Memory B cell (primary cell): Measurements from ENCODE around the gene ZFYVE28.

Experiments
- ATAC-seq: fragments of 150-1000 bp; cut with Tn5 transposase; 2 replicates; pipeline ENCODE4 v1.10.0; 2021; ENCODE audit warnings: low read depth, mild to moderate bottlenecking, moderate library complexity
- DNase-seq, 2 donors: peaks; one replicate each; pipeline ENCODE4 v3.0.0; 2022; ENCODE audit warnings: low spot score in 2 of 2
- H3K27ac Mint-ChIP-seq: one replicate; pipeline ENCODE4 v1.8.0; 2022; ENCODE audit warnings: mild to moderate bottlenecking, moderate library complexity, mixed read lengths
- H3K27me3 Mint-ChIP-seq: one replicate; pipeline ENCODE4 v1.8.0; 2022; ENCODE audit warnings: mixed read lengths
- H3K36me3 Mint-ChIP-seq: one replicate; pipeline ENCODE4 v1.8.0; 2022; ENCODE audit warnings: mild to moderate bottlenecking, mixed read lengths
- H3K4me1 Mint-ChIP-seq: one replicate; pipeline ENCODE4 v1.8.0; 2022; ENCODE audit warnings: mixed read lengths
- H3K4me3 Mint-ChIP-seq: one replicate; pipeline ENCODE4 v1.8.0; 2022; ENCODE audit warnings: mild to moderate bottlenecking, moderate library complexity, mixed read lengths
- H3K9me3 Mint-ChIP-seq: one replicate; pipeline ENCODE4 v1.8.0; 2022; ENCODE audit warnings: mixed read lengths

The ZFYVE28 gene

DNA sequence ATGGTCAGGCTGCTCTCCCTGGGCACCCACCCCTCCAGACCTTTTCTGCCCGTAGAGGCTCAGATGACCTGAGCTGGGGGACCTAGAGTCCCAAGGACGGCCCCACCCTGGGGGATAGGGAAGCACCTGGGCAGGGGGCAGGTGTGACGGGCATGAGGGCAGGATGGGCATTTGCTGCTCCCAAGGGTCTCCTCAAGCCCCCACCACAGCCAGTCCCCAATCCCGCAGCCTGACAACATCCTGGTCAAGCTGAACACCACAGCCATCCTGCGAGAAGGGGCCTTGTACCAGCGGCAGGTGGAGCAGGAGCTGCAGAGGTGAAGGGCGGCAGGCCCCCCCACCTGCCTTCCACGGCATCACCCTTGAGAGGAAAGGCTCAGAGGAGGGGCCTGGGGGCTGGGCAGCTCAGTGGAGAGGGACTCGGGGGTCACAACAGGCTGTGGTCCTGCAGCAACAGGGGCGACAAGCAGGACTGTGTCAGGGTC is 32.6 kb upstream of the ZFYVE28 start:
- H3K27ac Mint-ChIP-seq: no peak overlapping the region
- H3K27me3 Mint-ChIP-seq: peaks cover 2% of the 10 kb centered on the region
- H3K4me1 Mint-ChIP-seq: peaks cover 2% of the 10 kb centered on the region
- no peak for DNase-seq
- H3K9me3 Mint-ChIP-seq: no peaks in the 10 kb centered on the region
- no peaks in the 10 kb centered on the region for H3K36me3 Mint-ChIP-seq
- no peak for ATAC-seq
- H3K4me3 Mint-ChIP-seq: no peak overlapping the region

DNA sequence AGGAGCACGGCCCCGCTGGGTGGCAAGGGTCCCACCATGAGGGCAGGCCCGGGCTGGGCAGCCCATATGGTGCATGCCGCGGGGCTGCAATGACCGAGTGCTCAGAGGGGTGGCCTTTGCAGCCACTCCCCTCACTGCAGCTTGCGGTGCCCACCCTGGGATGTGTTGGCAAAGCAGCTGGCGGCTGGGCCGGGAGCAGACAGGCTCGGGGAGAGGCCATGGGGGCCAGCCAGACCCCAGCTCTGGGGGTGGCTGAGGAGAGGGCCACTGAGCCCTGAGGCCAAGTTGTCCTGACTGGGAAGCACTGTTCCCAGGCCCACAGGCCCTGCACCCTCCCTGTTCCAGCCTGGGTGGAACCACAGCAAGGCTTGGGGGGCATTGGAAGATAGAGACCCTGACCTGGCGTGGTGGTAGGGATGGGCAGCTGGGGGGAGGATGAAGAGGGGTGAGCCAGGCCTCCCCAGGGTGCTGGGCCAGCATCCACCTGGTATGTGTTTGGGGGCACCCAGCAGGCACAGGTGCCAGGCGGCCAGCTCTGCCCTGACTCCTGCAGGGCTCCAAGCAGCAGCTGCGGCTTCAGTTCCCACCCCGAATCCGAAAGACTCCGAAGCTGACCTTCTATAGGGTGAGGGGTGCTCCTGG is 32.1 kb upstream of the ZFYVE28 start:
- no peaks in the 10 kb centered on the region for H3K9me3 Mint-ChIP-seq
- H3K27ac Mint-ChIP-seq: no peak overlapping the region
- H3K27me3 Mint-ChIP-seq: peaks cover 2% of the 10 kb centered on the region
- no peak overlapping the region for H3K4me3 Mint-ChIP-seq
- DNase-seq (no peak), ATAC-seq (no peak)
- no peaks in the 10 kb centered on the region for H3K36me3 Mint-ChIP-seq
- H3K4me1 Mint-ChIP-seq: peaks cover 2% of the 10 kb centered on the region

DNA sequence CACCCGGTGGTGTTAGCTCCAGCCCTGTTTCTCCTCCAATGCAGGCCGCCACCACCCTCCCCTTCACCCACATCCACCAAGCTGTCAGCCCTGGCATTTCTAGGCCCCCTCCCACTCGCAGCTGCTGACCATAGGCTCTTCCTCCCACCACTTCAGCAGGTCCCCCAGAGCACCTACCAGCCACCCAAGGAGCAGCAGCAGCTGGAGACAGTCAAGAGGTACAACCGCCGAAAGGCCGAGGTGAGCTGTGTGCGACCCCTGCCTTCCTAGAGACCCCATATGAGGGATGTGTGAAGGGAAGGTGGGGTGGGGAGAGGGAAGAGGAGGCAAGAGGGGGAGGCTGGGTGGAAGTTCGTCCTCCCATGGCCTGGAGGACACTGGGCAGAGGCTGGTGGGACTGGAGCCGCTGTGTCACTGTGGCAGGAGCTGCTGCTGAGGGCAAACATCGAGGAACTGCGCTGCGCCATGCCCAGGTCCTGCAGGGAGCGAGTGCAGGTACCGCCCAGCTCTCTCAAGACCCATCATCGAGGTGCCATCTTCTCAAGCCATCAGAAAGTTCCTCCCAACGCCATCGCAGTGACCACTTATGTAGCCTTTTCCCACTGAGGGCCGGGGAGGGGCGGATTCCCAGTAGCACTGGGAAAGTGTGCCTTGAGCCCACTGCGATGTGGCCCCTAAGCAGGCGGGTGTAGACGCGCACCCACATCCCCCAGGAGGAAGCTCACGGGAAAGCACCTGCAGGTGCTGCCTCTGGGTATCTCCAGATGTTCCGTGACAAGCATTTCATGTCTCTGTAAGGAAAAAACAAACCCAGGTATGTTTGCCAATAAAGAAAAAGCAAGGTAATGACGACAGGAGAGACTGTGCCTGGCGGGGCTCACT is 31.3 kb upstream of the ZFYVE28 start:
- Mint-ChIP-seq H3K9me3 (no peaks in the 10 kb centered on the region), H3K4me3 (no peak overlapping the region), H3K4me1 (peaks cover 2% of the 10 kb centered on the region), H3K27me3 (peaks cover 2% of the 10 kb centered on the region), H3K36me3 (no peaks in the 10 kb centered on the region), H3K27ac (no peak overlapping the region)
- DNase-seq (no peak), ATAC-seq (peak; percentile 63)

DNA sequence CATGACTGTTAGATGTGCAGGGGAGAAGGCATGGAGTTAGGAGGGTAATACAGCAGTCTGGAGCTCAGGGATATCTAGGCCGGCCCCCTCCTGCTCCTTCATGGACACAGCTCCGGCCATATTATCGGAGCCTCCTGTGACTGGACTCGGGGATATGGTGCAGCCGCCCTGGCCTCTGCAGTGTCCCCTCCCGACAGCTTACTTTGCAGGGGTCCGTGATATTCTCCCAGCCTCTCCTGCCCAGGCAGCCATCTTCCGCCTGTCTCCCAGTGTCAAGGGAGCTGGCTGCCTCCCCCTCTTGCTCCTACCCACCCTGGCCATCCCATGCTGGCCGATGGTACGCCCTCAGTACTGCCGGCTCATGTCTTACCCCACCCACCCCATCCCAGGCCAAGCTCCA is 30.6 kb upstream of the ZFYVE28 start:
- Mint-ChIP-seq H3K9me3 (no peaks in the 10 kb centered on the region), H3K27me3 (peaks cover 2% of the 10 kb centered on the region), H3K27ac (no peak overlapping the region), H3K4me1 (peaks cover 2% of the 10 kb centered on the region), H3K4me3 (no peak overlapping the region), H3K36me3 (no peaks in the 10 kb centered on the region)
- ATAC-seq (no peak), DNase-seq (no peak)

DNA sequence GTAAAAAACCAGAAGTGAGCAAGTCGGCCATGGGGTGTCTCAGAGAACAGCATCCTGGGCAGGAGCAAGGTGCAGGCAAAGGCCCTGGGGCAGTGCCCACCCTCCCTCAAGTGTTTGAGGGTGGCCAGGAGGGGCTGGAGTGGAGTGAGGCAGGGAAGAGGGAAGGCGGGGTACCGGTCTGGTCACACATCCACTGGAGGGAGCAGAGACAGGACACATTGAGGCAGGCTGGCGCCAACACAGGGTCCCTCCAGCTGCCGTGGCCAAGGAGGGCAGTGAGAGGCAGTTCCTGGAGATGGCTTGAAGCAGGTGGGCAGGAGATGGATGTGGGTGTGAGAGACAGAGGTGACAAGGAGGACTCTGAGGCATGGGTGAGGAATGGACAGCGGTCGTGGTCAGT is 30.1 kb upstream of the ZFYVE28 start:
- H3K9me3 Mint-ChIP-seq: no peaks in the 10 kb centered on the region
- H3K27me3 Mint-ChIP-seq: peaks cover 2% of the 10 kb centered on the region
- peaks cover 2% of the 10 kb centered on the region for H3K4me1 Mint-ChIP-seq
- no peak overlapping the region for H3K27ac Mint-ChIP-seq
- DNase-seq (no peak), ATAC-seq (no peak)
- H3K36me3 Mint-ChIP-seq: no peaks in the 10 kb centered on the region
- H3K4me3 Mint-ChIP-seq: no peak overlapping the region

- Mint-ChIP-seq H3K27ac (no peak overlapping the region), H3K4me3 (no peak overlapping the region), H3K9me3 (no peaks in the 10 kb centered on the region), H3K4me1 (peaks cover 2% of the 10 kb centered on the region), H3K27me3 (peaks cover 2% of the 10 kb centered on the region), H3K36me3 (no peaks in the 10 kb centered on the region)
- no peak for ATAC-seq
- no peak for DNase-seq
Observed at GRCh38 chr4:2446656-2447564, 28.5 kb upstream of the ZFYVE28 start.

- Mint-ChIP-seq H3K36me3 (no peaks in the 10 kb centered on the region), H3K27ac (no peak overlapping the region), H3K4me3 (no peak overlapping the region), H3K9me3 (no peaks in the 10 kb centered on the region), H3K27me3 (peaks cover 2% of the 10 kb centered on the region), H3K4me1 (peaks cover 3% of the 10 kb centered on the region)
- ATAC-seq: no peak
- DNase-seq: no peak
Observed at GRCh38 chr4:2445571-2445970, 27.1 kb upstream of the ZFYVE28 start.

- Mint-ChIP-seq H3K27ac (no peak overlapping the region), H3K4me1 (peaks cover 3% of the 10 kb centered on the region), H3K9me3 (no peaks in the 10 kb centered on the region), H3K4me3 (no peak overlapping the region), H3K27me3 (peaks cover 2% of the 10 kb centered on the region), H3K36me3 (no peaks in the 10 kb centered on the region)
- ATAC-seq: no peak
- no peak for DNase-seq
Observed at GRCh38 chr4:2445130-2445529, 26.7 kb upstream of the ZFYVE28 start.

GRCh38 chr4:2443956-2444740 is 25.7 kb upstream of the ZFYVE28 start:
- H3K36me3 Mint-ChIP-seq: no peaks in the 10 kb centered on the region
- no peak for DNase-seq
- H3K9me3 Mint-ChIP-seq: no peaks in the 10 kb centered on the region
- H3K27me3 Mint-ChIP-seq: peaks cover 2% of the 10 kb centered on the region
- ATAC-seq: no peak
- H3K4me1 Mint-ChIP-seq: peaks cover 3% of the 10 kb centered on the region
- H3K27ac Mint-ChIP-seq: no peak overlapping the region
- H3K4me3 Mint-ChIP-seq: no peak overlapping the region

DNA sequence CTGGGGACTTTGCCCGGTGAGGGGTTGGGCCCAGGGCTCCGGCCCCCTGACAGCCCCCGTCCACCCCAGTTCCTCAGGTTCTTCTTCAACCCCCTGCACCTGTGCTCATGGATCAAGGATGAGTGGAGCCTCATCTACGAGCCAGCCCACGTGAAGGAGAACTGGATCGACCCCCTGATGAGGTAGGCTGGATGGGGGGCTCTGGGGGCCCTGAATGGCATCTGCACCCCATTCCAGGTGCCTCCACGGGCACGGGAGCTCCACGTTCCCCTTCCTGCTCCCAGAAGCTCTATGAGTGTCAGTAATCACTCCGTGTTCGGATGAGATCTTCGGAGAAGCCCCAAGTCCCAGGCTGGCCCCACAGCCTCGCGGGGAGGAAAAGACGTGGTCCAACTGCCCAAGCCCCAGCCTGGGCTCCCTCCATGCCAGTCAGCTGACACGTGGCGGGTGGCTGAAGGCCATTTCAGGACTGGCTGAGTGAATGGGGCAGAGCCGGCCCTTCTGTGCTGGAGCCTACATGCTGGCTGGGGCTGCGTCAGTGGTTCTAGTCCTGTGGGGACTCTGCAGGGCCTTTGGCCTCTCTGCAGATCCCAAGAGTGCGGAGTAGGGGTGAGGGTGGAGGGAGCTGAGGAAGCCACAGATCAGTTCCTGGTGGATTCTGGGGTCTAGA is 24.8 kb upstream of the ZFYVE28 start:
- peaks cover 2% of the 10 kb centered on the region for H3K27me3 Mint-ChIP-seq
- H3K36me3 Mint-ChIP-seq: no peaks in the 10 kb centered on the region
- no peak overlapping the region for H3K4me3 Mint-ChIP-seq
- ATAC-seq (no peak), DNase-seq (no peak)
- peaks cover 3% of the 10 kb centered on the region for H3K4me1 Mint-ChIP-seq
- no peak overlapping the region for H3K27ac Mint-ChIP-seq
- H3K9me3 Mint-ChIP-seq: no peaks in the 10 kb centered on the region

GRCh38 chr4:2442175-2442993 is 23.9 kb upstream of the ZFYVE28 start:
- H3K4me3 Mint-ChIP-seq: no peak overlapping the region
- ATAC-seq: no peak

GRCh38 chr4:2441393-2442174 is 23.1 kb upstream of the ZFYVE28 start:
- ATAC-seq: peak; percentile 98
- Mint-ChIP-seq H3K4me1 (peaks cover 3% of the 10 kb centered on the region), H3K27me3 (peaks cover 2% of the 10 kb centered on the region), H3K36me3 (no peaks in the 10 kb centered on the region), H3K4me3 (no peak overlapping the region), H3K9me3 (no peaks in the 10 kb centered on the region), H3K27ac (peak overlapping the region; percentile 6)
- DNase-seq: peak; percentile 57 to 63

More at GRCh38 chr4:2442175-2442993, 23.9 kb upstream of the ZFYVE28 start:
- H3K36me3 Mint-ChIP-seq: no peaks in the 10 kb centered on the region
- DNase-seq: no peak
- H3K27ac Mint-ChIP-seq: no peak overlapping the region
- no peaks in the 10 kb centered on the region for H3K9me3 Mint-ChIP-seq
- peaks cover 3% of the 10 kb centered on the region for H3K4me1 Mint-ChIP-seq
- peaks cover 2% of the 10 kb centered on the region for H3K27me3 Mint-ChIP-seq
